Bronchial epithelial cell (primary cell): ENCODE measurements around the gene PRKAG2. TPM values are rescaled to one million over a fixed set of nuclear protein-coding genes. Genes with fewer than 3 reads are reported as not detected.
A peak's percentile ranks its signal among the peaks of the same experiment; 100 is the strongest.
"Not testable (repeated sequence)": the region's sequence is repeated elsewhere in the genome, so short reads cannot be mapped to it uniquely, and the experiment has no call there.

ENCODE experiments used
- DNase-seq: peaks from one replicate; pipeline ENCODE4 v3.0.0-alpha.2; 2010; ENCODE audit warnings: low read depth
- FAIRE-seq: peaks from 2 replicates; lab custom pipeline; 2011; peaks lifted over from hg19 to GRCh38; lab: Jason Lieb, UNC
- H3K27me3 ChIP-seq: 2 replicates; pipeline ENCODE4 v1.5.1; 2011; ENCODE audit warnings: low read length; ENCODE audit not compliant: control insufficient read depth, insufficient read depth
- H3K36me3 ChIP-seq: 2 replicates; pipeline ENCODE4 v1.5.1; 2011; ENCODE audit warnings: low read length; ENCODE audit not compliant: control insufficient read depth, insufficient read depth
- H3K4me3 ChIP-seq: 2 replicates; pipeline ENCODE4 v1.5.1; 2011; ENCODE audit warnings: mild to moderate bottlenecking, low read depth, low read length, control low read depth
- total RNA-seq: library from RNA; depleted of rRNA; stranded (reverse); fragments of >200 nt; gene quantifications from 2 replicates; pipeline ENCODE4 v1.2.1, GENCODE V29; 2014
- TF ChIP-seq, protein P1 (sequence below): IDR thresholded peaks from 2 replicates; pipeline ENCODE4 v1.5.1; 2011; ENCODE audit warnings: mild to moderate bottlenecking, moderate library complexity, low read length, control low read depth, inconsistent platforms; ENCODE audit not compliant: insufficient read depth, severe bottlenecking

Gene PRKAG2
- total RNA-seq, 1 donor from 2014 or later: 24.5 TPM

DNA sequence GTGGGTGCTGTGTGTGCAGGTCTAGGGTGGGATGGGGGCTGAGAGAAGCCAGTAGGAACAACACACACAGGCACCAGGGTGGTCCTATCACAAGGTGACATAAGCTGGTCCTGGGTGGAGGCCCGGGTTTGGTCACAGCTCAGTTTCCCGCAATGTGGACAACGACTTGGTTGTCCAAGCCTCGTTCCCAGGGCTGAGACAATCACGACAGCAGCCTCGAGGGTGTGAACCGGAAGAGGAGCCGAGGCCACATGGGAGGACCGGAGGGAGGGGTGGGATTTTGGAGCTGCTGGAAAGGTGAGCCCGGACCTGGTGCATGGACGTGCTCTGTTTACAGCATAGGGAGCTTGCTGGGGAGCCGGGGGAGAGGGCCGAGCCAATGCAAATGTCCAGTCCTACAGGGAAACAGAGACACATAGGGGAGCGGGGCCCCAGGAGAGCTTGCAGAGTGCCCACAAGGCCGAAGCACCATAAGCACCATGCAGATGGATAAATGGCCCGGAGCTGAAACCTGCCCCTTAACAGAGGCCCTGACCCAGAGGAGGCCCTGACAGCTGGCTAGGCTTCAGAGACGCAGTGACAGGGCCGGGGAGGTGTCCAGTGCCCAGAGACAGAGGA, 92.8 kb downstream of the PRKAG2 start:
- no peak overlapping the region for H3K4me3 ChIP-seq
- FAIRE-seq: no peak

DNA sequence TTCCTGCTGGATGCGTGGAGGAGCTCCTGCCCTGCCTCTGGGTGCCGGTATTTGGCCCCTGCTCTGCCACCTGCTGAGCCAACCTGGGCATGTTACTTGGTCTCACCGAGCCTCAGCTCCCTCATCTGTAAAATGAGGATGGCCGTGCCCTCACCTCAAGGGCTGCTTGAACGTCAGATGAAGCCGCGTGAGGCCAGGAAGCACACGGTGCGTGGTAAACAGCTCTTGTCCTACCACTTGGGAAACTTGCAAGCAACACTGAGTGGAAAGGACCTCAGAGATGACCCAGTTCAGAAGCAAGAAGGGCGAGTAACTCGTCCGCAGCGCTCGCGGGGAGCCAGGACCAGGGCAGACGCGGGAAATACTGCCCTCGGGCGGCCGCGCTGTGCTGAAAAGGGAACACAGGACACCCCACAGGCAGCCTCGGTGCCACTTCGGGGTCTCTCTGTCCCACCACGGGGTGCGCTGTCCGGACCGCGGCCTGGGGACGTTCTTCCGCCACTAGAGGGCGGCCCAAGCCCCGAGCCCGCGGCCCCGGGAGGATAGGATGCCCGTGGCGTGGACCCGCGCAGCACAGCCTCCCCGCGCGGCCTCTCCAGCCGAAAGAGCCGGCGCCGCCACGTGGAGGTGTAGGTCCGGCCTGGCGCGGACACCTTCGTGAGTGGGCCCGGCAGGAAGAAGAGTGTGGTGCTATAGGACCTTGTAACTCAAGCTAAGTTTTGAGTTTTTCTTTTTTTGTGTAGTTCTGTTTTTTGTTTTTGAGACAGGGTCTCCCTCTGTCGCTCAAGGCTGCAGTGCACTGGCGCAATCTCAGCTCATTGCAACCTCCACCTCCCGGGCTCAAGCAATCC, 94.1 kb downstream of the PRKAG2 start:
- Histone ChIP-seq H3K27me3 (peaks cover 10% of the 10 kb centered on the region), H3K4me3 (peak overlapping the region; percentile 13), H3K36me3 (no peaks in the 10 kb centered on the region)
- DNase-seq: peak; percentile 6
- TF ChIP-seq, protein P1, sequence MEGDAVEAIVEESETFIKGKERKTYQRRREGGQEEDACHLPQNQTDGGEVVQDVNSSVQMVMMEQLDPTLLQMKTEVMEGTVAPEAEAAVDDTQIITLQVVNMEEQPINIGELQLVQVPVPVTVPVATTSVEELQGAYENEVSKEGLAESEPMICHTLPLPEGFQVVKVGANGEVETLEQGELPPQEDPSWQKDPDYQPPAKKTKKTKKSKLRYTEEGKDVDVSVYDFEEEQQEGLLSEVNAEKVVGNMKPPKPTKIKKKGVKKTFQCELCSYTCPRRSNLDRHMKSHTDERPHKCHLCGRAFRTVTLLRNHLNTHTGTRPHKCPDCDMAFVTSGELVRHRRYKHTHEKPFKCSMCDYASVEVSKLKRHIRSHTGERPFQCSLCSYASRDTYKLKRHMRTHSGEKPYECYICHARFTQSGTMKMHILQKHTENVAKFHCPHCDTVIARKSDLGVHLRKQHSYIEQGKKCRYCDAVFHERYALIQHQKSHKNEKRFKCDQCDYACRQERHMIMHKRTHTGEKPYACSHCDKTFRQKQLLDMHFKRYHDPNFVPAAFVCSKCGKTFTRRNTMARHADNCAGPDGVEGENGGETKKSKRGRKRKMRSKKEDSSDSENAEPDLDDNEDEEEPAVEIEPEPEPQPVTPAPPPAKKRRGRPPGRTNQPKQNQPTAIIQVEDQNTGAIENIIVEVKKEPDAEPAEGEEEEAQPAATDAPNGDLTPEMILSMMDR: peak; percentile 88
- no peak for FAIRE-seq

More for the DNA sequence above, 92.8 kb downstream of the PRKAG2 start:
- no peak for DNase-seq
- Histone ChIP-seq H3K27me3 (peaks cover 10% of the 10 kb centered on the region), H3K36me3 (no peaks in the 10 kb centered on the region)
- TF ChIP-seq, protein P1: no peak

DNA sequence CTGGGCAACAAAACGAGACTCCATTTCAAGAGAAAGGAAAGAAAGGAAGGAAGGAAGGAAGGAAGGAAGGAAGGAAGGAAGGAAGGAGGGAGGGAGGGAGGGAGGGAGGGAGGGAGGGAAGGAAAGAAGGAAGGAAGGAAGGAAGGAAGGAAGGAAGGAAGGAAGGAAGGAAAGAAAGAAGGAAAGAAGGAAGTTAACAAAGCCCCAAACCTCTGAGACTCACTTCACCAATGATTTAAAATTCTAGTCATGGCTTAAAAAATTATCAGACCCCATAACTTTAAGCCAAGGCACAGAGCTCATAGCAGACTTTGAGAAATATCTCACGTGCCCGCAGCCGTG, 94.7 kb downstream of the PRKAG2 start:
- not testable (repeated sequence) for DNase-seq, H3K4me3 ChIP-seq, H3K36me3 ChIP-seq, FAIRE-seq
- H3K27me3 ChIP-seq: peaks cover 10% of the 10 kb centered on the region

DNA sequence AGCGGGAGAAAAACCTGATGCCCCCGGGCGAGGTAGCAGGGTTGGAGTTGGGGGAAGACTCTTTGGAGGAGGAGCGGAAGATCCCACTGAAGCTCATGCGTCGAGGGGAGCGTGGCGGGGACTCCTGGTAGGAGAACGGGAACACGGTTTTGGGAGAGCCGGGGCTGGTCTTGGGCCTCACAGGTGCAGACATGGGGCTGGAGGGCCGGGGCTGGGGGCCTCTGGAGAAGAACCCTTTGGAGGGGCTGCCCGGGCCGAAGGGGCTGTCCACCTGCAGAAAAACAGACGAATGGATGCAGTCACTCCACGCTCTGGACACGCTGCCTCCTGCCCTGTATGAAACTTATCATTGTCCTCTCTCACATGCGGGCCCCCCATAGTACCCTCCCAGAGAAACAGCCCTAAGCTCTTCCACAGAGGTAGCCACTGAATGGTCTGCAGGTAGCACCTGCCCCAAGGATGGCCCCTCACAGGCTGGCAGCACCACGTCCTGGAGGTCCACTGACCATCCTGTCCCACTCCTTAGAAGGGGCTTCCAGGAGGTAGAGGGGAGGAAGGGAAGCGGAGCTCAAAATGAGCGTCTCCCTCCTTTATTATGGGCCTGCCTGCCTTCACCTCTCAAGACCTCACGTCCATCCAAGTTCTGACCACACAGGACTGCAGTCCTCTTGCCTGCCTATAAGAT, 95.6 kb downstream of the PRKAG2 start:
- Histone ChIP-seq H3K36me3 (no peaks in the 10 kb centered on the region), H3K4me3 (no peak overlapping the region), H3K27me3 (peaks cover 10% of the 10 kb centered on the region)
- TF ChIP-seq, protein P1: no peak
- no peak for DNase-seq
- FAIRE-seq: no peak

DNA sequence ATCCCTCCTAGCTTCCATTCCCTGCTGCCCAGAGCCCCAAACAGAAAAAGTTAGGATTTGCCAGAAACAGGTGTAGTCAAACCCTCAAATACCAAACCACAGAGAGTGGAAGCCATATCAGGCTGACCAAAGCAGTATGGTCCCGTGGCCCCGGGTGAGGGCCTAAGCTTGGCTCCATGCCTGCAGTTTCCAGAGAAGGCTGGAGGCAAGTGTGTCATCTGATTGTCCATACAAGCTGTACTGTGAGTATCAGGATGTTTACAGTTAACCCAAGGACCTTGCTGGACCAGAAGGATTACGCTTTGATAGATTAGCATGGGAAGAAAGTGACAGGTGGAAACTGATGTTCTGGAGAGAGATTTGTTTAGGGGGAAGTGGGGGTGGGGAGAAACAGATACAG, 96.3 kb downstream of the PRKAG2 start:
- TF ChIP-seq, protein P1: no peak
- no peak for DNase-seq
- Histone ChIP-seq H3K4me3 (no peak overlapping the region), H3K36me3 (no peaks in the 10 kb centered on the region), H3K27me3 (peaks cover 10% of the 10 kb centered on the region)
- no peak for FAIRE-seq

DNA sequence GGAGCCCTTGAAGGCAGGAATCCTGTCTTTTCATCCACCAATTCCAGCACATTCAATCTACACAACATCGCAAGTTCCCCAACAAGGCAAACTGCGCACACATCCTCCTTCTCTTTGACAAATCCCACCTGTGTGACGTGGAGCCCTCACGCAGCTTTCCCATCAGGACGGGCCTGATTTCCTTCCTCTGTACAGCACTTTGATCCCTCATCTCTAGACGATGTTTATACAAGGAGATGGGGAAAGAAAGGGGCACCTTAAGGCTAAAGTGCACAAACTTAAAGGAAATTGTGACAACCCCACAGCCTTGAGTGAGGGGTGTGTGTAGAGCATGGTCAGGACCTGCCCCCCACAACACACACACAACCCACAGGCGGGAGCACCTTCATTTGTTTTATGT, 97.2 kb downstream of the PRKAG2 start:
- no peak overlapping the region for H3K4me3 ChIP-seq
- H3K27me3 ChIP-seq: peaks cover 12% of the 10 kb centered on the region
- TF ChIP-seq, protein P1: no peak
- FAIRE-seq (peak; percentile 36), DNase-seq (no peak)
- no peaks in the 10 kb centered on the region for H3K36me3 ChIP-seq
